LNCaP clone FGC (cell line): ENCODE data around the gene PPP1R11.
"Not testable (repeated sequence)": the region's sequence is repeated elsewhere in the genome, so short reads cannot be mapped to it uniquely, and the experiment has no call there.

Experiments
- DNase-seq: peaks from one replicate; pipeline ENCODE4 v3.0.0-alpha.2; 2011; ENCODE audit warnings: low read depth
- H3K4me3 ChIP-seq: 2 replicates; pipeline ENCODE4 v1.5.1; 2011; ENCODE audit warnings: mild to moderate bottlenecking, low read depth, low read length, control low read depth
- CTCF ChIP-seq: IDR thresholded peaks from 2 replicates; pipeline ENCODE4 v1.5.1; 2012; ENCODE audit warnings: mild to moderate bottlenecking; ENCODE audit not compliant: control insufficient read depth, insufficient read depth; ENCODE audit errors: extremely low read depth

Gene PPP1R11

GRCh38 chr6:30066577-30067459 is at the start of gene PPP1R11:
Gene PPP1R11 (plus strand): TSS chr6:30067198. CDS start chr6:30067411, 213 bp downstream.
- DNase-seq, result peak; percentile 98
- no peak for TF ChIP-seq CTCF
- peak within 1 kb of the TSS; percentile 86 for H3K4me3 ChIP-seq

- no peak for DNase-seq
- TF ChIP-seq CTCF, result no peak
- H3K4me3 ChIP-seq, result no peak overlapping the region
Observed at GRCh38 chr6:30019819-30020218, 47.2 kb upstream of the PPP1R11 start.

- H3K4me3 ChIP-seq, result no peak overlapping the region
- TF ChIP-seq CTCF, result no peak
- no peak for DNase-seq
Observed at GRCh38 chr6:30020626-30021025, 46.4 kb upstream of the PPP1R11 start.

- no peak overlapping the region for H3K4me3 ChIP-seq
- TF ChIP-seq CTCF, result no peak
- DNase-seq, result no peak
Observed at GRCh38 chr6:30022189-30022588, 44.8 kb upstream of the PPP1R11 start.

GRCh38 chr6:30022712-30023111 is 44.3 kb upstream of the PPP1R11 start:
- H3K4me3 ChIP-seq, result not testable (repeated sequence)

GRCh38 chr6:30025186-30025585 is 41.8 kb upstream of the PPP1R11 start:
- no peak for TF ChIP-seq CTCF
- no peak for DNase-seq

More at GRCh38 chr6:30022712-30023111, 44.3 kb upstream of the PPP1R11 start:
- not testable (repeated sequence) for DNase-seq

GRCh38 chr6:30029588-30029987 is 37.4 kb upstream of the PPP1R11 start:
- TF ChIP-seq CTCF, result no peak
- DNase-seq, result no peak

More at GRCh38 chr6:30025186-30025585, 41.8 kb upstream of the PPP1R11 start:
- no peak overlapping the region for H3K4me3 ChIP-seq

More at GRCh38 chr6:30029588-30029987, 37.4 kb upstream of the PPP1R11 start:
- no peak overlapping the region for H3K4me3 ChIP-seq
